ENCODE results near the gene SPATA17. TPM values are rescaled to one million over a fixed set of nuclear protein-coding genes. Genes with fewer than 3 reads are reported as not detected.

Gene SPATA17
- total and polyA plus RNA-seq, 2 of the 13 experiments (the other 11 are each of a cell fraction or from before 2014, with no cell fraction given), result 0.48 to 1.7 TPM

- TF ChIP-seq MAX (IDR thresholded peaks at IDR 0.05) (peak; percentile 80), FUBP1 (CRISPR knock-in tag; IDR thresholded peaks at IDR 0.05; ENCODE audit: borderline replicate concordance) (no peak), LCORL (IDR thresholded peaks at IDR 0.05) (no peak), LCORL (CRISPR knock-in tag; IDR thresholded peaks at IDR 0.05) (no peak), ZNF792 (CRISPR knock-in tag; IDR thresholded peaks at IDR 0.05) (no peak), ZNF275 (CRISPR knock-in tag; IDR thresholded peaks at IDR 0.05; ENCODE audit: borderline replicate concordance) (peak; percentile 80; the same call in 1 of the 2 replicates), FOXP1 (IDR thresholded peaks at IDR 0.05) (no peak), FOXP1 (CRISPR knock-in tag; IDR thresholded peaks at IDR 0.05) (no peak), MIER3 (CRISPR knock-in tag; IDR thresholded peaks at IDR 0.05; ENCODE audit: borderline replicate concordance) (no peak; the same call in 1 of the 2 replicates), HOXD1 (CRISPR knock-in tag; IDR thresholded peaks at IDR 0.05) (no peak), DNMT1 (CRISPR knock-in tag; IDR thresholded peaks at IDR 0.05) (no peak), TARDBP (CRISPR knock-in tag; IDR thresholded peaks at IDR 0.05) (no peak), DMAP1 (CRISPR knock-in tag; IDR thresholded peaks at IDR 0.05) (peak; percentile 51; the same call in 1 of the 2 replicates), ZNF639 (CRISPR knock-in tag; conservative IDR thresholded peaks at IDR 0.05) (no peak; the same call in 1 of the 2 replicates), ZNF746 (CRISPR knock-in tag; IDR thresholded peaks at IDR 0.05) (no peak), SMAD9 (CRISPR knock-in tag; IDR thresholded peaks at IDR 0.05) (no peak), ZNF570 (CRISPR knock-in tag; IDR thresholded peaks at IDR 0.05; ENCODE audit: borderline replicate concordance) (no peak), RNF2 (conservative IDR thresholded peaks at IDR 0.05; ENCODE audit: low read depth) (no peak), ZNF33B (CRISPR knock-in tag; IDR thresholded peaks at IDR 0.05) (no peak), ZNF549 (CRISPR knock-in tag; IDR thresholded peaks at IDR 0.05) (no peak), TCF7 (IDR thresholded peaks at IDR 0.05; ENCODE audit: low read depth) (no peak), ZNF878 (CRISPR knock-in tag; IDR thresholded peaks at IDR 0.05) (peak; percentile 58; the same call in 1 of the 2 replicates)
- TF ChIP-seq, protein P1, sequence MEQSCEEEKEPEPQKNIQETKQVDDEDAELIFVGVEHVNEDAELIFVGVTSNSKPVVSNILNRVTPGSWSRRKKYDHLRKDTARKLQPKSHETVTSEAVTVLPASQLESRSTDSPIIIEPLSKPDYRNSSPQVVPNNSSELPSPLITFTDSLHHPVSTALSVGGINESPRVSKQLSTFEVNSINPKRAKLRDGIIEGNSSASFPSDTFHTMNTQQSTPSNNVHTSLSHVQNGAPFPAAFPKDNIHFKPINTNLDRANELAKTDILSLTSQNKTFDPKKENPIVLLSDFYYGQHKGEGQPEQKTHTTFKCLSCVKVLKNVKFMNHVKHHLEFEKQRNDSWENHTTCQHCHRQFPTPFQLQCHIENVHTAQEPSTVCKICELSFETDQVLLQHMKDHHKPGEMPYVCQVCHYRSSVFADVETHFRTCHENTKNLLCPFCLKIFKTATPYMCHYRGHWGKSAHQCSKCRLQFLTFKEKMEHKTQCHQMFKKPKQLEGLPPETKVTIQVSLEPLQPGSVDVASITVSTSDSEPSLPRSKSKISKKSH (CRISPR knock-in tag; IDR thresholded peaks at IDR 0.05; ENCODE audit: borderline replicate concordance), result no peak
- TF ChIP-seq, protein P2, sequence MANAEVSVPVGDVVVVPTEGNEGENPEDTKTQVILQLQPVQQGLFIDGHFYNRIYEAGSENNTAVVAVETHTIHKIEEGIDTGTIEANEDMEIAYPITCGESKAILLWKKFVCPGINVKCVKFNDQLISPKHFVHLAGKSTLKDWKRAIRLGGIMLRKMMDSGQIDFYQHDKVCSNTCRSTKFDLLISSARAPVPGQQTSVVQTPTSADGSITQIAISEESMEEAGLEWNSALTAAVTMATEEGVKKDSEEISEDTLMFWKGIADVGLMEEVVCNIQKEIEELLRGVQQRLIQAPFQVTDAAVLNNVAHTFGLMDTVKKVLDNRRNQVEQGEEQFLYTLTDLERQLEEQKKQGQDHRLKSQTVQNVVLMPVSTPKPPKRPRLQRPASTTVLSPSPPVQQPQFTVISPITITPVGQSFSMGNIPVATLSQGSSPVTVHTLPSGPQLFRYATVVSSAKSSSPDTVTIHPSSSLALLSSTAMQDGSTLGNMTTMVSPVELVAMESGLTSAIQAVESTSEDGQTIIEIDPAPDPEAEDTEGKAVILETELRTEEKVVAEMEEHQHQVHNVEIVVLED (CRISPR knock-in tag; IDR thresholded peaks at IDR 0.05; ENCODE audit: borderline replicate concordance), result no peak
These were observed at the start of gene SPATA17, which contains the start of gene GPATCH2 (continued) for GRCh38 chr1:217630711-217631591.

Measured in HepG2 (cell line).